ENCODE results near the gene SLC16A2.

DNA sequence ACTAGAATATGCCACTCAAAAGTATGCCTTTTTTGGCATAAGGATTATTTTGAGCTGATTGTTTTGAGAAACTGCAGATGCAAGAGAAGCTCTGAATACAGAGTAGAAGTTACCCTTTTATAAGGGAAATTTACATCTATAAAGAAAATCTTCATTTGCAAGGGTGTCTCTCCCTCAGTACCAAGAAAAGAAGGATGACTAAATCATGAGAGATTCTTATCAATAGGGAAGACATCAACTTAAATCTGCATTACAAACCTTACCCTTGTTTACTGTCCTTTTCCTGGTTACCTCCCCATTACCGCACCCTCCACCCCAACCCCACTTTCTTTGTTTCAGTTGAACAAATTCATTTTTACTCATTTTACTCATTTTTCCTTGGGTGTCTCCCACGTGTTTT lies 130.6 kb downstream of the SLC16A2 start:
- no peak for TF ChIP-seq YY1 (IDR thresholded peaks at IDR 0.05; ENCODE audit: insufficient read depth, insufficient read length)
- TF ChIP-seq ZNF274 (IDR thresholded peaks at IDR 0.05; ENCODE audit: low read depth, low read length): no peak
- TF ChIP-seq SUZ12 (IDR thresholded peaks at IDR 0.05; ENCODE audit: extremely low read depth, insufficient read depth, insufficient read length): no peak
